GM19351 (cell line): ENCODE measurements around the gene IL20RB.
"Not testable (repeated sequence)": the region's sequence is repeated elsewhere in the genome, so short reads cannot be mapped to it uniquely, and the experiment has no call there.

Experiments
- ATAC-seq: cut with Tn5 transposase; IDR thresholded peaks from one replicate; pipeline ENCODE4 v1.9.1; 2021; ENCODE audit warnings: mild to moderate bottlenecking, moderate library complexity; ENCODE audit not compliant: unreplicated experiment

The IL20RB gene

DNA sequence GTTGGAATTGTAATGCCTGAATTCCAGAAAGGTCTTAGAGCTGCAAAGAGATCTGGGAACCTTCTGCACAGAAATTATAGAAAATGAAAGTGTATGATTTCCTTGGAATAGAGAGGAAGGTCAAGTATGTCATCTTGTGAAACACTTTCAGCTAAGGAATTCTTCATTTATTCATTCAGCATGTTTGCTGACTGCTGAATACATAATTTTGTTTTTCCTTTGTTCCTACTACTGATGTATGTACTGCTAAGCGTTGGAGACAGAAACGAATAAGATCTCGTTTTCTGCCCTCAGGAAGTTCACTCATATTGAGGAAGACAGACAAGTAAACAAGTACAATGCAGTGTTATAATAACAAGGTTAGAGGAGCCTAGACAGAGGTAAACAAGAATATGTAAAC lies 14.3 kb upstream of the IL20RB start:
- no peak for ATAC-seq

DNA sequence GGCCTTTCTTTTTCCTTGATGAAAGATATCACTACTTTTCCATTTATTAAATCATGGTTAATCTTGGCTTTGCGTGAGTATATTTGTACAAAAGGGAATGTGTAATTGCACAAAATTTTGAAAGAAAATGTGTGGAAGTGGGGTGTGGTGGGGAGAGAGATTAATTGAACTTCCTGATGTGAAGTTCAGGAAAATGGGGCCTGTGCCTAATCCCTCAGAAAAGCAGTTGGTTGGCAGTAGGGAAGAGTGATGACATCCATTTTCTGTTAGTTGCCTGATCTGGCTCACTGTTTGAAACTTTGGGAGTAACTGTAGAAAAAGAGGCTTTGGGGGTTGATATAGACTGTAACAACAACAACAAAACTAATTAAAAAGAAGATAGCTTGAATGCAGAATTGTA lies 10.8 kb upstream of the IL20RB start:
- no peak for ATAC-seq

DNA sequence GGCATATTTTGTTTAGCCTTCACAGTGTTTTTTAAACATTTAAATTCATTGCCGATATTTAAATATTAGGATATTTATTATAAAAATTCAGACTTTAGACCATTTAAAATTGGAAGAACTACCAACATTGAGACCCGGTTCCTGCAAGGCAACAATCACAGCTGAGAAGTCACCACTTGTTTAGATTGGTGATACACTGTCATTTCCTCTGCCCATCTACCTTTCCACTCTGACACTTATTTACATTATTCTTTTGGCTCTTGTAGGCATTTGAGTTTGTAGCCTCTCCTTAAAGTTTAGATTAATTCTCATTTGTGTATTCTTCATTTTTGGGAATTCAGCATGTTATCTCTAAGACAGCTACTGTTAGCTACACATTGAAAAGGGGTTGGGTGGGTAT lies 10.3 kb upstream of the IL20RB start:
- ATAC-seq, result no peak

DNA sequence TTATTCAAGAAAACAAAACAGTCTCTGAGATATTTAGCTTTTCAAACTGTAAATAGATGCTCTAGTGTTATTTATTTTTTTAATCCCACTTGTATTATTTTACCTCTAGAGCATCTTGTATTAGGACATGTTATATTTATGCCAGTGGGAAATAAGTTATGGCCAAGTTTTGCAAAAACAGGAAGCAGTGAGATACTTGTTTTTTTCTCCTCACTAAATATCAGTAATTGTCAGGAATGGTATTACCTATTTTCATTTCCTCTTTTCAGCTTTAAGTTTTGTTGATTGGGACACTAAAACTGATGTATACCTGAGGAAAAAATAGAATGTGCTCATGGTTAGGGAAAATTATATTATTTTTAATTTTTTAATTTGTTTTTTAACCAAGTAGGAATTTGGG lies 8.6 kb upstream of the IL20RB start:
- ATAC-seq, result no peak

DNA sequence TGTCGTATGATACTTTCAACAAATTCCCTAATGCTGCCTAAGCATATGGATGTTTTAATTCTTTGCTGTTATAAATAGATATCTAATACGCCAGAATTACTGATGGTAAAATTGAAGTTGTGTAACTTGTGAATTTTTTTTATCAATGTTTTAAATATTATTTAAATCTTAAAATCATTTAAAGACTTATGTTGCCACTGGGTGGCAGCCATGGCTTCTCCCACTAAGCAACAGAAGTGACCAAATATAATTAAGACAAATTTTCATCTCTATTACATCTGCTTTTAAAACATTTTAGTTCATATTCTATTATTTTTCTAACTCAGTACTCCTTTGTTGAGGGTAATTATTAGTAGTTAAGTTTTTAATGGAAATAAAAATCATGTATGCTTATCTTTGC lies 8.1 kb upstream of the IL20RB start:
- no peak for ATAC-seq

DNA sequence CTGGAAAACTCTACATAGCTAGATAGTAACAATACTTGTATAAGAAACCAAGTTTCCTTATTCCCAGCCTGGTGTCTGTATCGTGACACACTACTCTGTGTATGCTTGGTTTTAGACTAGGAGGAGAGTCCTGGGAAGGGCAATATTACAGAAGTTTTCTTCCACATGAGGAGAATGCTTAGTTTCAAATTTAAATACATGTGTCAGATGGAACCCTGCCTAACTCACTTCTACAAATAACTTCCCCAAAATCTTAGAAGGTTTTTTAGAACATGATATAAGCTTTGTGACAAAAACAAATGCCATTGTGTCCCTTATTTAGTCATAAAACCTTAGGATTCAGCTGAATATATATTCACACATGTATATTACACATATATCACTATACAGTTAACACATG lies 7.2 kb upstream of the IL20RB start:
- no peak for ATAC-seq

DNA sequence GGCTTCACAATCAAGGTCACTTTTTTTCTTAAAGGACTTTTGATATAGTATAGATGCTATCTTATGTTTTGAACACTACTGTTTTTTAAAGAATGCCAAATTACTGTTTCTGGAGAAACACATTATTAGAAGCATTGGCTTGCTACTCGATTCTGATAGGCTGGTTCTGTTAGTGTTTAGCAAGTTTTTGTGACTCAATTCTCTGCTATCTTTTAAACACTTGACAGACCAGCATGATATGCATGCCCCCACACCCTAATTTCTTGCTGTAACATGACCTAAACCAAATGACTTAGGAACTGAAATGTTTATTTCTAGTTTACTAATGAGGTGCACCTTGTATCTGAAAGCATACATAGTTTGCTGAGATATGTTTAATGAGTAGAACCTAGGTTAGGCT lies 5.5 kb upstream of the IL20RB start:
- ATAC-seq, result no peak

DNA sequence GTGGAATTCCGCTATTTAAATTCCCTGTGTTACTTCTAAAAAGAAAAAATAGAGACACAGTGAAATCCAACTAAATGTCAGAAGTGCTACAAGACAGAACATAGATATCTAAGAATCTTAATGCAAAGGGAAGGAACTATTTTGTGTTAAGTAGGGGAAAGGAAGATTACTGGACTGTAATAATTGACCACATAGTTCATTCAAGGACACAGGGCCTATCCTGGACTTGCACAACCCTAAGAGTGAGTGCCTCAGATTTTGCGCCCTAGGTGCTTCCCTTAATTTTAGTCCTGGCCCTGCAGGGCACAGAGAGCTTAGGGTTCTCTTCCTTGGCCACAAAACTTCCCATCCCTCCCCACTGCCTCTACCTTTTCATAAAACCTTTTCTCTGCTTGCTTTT lies 3.5 kb upstream of the IL20RB start:
- no peak for ATAC-seq

DNA sequence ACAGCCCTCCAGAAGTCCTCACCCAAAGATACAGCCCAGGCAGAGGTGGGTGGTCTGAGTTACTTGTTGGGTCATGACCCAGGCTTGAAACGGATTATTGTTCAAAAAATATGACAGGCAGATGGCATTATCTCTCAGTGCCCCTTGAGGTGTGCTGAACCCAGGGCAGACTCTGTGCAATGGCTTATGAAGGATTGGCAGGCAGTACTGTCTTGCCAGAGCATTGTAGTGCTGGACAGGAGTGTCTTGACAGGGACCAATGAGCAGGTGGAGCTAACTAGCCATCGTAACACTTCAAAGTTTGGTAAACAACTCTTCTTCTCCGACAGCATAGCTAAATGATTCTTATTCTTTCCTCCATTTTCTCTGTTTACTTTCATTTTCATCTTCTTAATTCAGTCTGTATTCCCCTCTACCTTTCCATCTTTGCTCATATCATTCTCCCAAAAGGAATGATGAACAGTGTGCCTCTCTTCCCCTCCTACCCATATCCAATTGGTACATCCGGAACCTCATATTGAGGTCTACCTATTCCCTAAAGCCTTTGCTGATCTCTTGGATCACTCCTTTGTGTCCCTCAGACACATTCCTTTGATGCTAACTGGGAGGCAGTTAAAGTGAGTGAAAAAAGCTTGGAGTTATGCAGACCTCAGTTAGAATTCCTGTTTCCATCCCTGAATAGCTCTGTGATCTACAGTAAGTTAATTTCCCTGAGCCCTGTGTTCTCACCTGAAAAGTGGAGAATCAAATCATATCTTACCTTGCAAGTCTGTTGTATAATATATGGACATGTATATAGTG lies 2.6 kb upstream of the IL20RB start:
- ATAC-seq, result no peak

DNA sequence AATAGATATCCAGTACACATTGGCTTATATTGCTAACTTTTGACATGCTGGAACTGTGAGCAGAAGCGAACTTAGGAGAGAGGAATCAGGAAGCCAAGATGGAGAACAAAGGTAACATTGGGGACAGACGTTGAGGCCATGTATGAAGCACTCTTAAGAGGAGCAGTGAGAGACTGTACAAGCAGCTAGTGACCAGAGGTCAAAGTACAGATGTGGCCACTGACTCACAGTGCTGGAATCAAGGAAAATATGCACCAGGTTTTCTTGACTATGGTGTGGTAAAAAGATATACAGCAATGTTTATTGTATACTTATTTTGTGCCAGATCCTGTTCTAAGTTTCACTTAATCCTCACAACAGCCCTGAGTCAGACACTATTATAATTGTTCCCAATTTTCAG lies 2.0 kb upstream of the IL20RB start:
- ATAC-seq, result no peak

DNA sequence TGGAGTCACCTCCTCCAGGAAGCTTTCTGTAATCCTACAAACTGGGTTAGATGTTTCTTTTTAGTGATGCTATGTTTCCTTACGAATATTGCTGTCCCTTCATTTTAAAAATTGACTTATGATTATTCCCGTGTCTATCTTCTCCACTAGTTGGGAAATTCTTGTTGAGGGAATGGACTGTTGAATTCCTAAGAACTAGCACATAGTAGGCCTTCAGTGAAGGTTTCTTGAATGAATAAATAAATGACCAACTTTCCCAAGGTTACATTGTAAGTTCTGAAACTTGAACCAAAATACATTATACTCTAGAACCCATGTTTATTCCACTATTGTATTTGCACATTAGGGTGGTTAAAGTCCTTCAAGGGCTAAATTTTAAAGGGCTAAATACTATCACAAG lies 812 bp upstream of the IL20RB start:
- no peak for ATAC-seq

DNA sequence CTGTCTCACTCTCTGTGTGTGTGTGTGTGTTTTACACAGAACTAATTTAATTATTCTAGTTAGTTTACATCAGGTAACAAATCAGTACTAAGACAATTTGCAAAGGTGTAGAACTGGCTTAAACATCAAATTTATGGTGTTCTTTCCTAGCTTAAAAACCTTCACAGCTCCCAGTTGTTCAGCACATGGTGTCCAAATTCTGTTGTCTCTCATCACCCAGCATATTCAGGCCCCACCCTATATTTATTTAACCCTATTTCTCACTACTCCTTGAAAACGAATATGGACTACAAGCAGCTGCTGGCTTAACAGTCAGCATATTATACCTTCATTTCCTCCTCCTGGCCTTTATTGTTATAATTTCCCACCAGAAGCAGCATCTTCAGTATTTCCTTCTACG lies 1.2 kb downstream of the IL20RB start:
- no peak for ATAC-seq

DNA sequence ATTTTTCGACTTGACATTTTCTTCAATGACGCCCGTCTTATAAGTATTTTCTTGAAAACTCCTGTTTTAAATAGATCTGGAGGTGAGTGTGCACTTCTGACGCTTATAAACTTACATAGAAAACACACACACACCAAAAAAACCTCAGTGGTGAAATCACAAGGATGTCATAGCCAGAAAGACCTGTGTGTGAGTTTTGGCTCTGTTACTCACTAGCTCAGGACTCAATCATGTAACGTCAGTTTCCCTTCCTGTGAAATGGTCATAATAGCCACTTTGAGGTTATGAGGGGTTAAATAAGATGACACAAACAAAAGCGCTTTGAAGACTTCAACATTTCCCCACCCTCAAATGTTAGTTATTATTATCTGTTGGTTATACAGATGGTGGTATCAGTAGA lies 1.8 kb downstream of the IL20RB start:
- ATAC-seq, result no peak

DNA sequence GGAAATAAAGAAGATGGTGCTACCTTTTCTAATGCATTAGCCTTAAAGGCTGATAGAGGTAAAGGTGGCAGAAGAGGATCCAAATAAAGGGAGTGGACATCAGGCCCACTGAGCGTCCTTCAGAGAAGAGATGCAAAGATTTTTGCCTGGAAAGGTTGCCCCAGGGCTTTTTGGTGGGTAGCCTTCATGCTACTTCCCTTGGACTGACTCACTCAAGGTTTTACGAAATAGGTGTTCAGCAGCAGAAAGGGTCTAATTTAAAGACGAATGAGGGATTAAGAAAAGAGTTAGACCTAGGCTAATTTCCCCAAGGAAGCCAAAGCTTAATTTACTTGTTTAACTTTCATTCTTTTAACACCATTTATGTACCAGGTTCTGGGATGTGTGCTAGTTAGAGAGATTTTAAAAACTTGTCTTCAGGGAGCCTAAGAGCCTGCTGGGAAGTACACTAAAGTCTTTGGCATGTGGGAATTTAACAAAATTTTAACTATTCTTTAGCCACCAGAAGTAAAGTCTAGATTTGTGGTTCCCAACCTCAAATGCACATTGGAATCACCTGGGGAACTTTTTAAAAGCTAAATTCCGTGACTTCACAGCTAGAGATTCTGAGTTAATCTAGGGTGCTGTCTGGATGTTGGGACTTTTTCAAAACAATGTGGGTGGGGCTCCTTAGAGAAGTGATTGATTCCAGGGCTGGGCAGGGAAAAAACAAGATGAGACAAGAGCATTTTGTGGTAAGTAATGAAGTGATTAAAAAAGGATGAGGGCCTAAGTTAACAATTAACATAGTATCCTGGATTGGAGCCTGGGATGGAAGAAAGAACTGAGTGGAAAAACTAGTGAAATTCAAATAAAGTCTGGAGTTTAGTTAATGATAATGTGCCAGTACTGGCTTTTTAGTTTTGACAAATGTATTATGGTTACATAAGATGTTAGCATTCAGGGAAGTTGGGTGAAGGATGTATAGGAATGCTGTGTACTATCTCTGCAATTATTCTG lies 3.4 kb downstream of the IL20RB start:
- ATAC-seq, result no peak

DNA sequence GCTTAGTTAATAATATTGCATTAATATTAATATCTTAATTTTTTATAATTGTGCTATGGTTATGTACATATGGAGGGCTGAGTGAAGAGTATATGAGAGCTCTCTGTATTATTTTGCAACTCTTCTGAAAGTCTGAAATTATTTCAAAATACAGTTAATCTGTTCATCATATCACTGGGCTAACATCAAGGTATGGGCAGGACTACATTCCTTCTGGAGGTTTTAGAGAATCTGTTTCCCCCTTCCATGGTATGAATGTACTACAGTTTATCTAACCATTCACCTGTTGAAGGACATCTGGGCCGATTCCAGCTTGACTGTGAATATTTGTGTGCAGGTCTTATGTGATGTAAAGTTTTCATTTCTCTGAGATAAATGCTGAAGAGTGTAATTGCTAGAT lies 5.1 kb downstream of the IL20RB start:
- no peak for ATAC-seq

DNA sequence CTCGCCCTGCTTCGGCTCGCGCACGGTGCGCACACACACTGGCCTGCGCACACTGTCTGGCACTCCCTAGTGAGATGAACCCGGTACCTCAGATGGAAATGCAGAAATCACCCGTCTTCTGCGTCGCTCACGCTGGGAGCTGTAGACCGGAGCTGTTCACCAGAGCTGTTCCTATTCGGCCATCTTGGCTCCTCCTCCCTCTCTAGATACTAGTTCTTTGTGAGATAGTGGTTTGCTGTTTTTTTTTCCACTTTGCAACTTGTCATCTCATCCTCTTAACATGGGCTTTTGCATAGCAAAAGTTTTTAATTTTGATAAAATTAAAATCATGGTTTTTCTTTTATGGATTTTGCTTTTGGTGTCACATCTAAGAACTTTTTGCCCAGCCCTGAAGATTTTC lies 11.8 kb downstream of the IL20RB start:
- not testable (repeated sequence) for ATAC-seq

DNA sequence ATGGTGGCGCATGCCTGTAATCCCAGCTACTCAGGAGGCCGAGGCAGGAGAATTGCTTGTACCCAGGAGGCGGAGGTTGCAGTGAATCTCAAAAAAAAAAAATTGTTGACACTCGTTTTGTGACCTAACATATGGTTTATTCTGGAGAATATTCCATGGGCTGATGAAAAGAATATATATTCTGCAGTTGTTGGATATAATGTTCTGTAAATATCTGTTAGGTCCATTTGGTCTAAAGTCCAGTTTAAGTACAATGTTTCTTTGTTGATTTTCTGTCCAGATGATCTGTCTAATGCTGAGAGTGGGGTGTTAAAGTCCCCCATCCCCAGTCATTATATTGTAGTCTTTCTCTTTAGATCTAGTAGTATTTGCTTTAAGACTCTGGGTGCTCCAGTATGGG lies 15.6 kb downstream of the IL20RB start:
- ATAC-seq, result no peak

DNA sequence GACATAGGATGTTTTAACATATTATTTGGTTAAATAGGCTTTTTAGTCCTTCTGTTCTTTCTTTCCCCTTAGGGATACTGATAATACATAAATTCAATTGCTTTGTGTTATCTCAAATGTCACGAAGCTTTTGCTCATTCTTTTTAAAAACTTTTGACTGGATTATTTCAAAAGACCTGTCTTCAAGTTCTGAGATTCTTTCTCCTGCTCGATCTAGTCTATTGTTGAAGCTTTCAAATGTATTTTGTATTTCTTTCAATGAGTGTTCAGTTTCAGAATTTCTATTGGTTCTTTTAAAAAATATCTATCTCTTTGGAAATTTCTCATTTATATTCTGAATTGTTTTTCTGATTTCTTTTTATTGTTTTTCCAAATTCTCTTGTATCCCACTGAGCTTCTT lies 16.9 kb downstream of the IL20RB start:
- no peak for ATAC-seq

DNA sequence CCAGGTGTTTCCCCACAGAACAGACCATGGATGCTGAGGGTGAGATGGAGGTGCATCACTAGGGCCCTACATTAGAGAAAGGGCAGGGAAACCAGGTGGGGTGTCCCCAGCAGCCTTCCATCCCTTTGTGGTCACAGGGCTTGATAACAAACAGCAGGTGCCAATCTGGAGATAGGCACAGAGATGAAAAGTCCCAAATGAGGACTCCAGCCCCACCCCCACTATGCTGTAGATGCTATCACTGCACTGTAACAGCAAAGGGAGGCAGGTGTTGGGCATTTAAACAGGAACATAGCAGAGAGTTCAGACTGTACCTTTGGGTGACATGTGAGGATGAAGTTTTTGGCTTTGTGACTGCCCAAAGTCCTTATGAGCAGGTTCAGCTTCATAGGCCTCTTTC lies 21.4 kb downstream of the IL20RB start:
- ATAC-seq, result no peak

DNA sequence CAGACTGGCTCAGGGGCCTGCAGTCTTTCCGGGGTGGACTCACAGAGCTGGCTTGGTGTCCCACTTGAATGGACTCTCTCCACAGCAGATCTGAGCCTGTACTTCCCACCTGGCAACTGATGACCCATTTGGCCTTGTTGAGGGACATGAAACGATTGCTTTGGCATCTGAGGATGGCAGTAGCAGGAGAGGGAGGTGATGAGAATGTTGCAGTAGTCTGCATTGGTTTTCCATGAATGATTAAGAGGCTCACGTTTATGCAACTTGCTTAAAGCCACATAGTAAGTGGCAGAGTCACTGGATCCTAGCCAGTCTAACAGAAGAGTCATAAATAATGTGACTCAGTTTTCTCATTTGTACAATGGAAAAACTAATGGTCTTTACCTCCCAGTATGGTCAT lies 21.9 kb downstream of the IL20RB start:
- ATAC-seq, result no peak

DNA sequence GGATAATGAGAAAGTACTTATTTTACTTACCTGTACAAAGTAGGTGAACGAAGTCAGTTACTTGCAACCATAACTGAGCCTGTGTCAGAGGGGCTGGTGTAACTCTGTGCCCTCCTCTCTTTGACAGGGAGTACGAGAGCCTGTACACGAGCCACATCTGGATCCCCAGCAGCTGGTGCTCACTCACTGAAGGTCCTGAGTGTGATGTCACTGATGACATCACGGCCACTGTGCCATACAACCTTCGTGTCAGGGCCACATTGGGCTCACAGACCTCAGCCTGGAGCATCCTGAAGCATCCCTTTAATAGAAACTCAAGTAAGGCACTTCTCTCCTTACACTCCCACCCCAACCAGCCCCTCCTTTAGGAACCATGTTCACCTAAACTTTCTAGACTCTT lies 24.2 kb downstream of the IL20RB start:
- ATAC-seq, result no peak

DNA sequence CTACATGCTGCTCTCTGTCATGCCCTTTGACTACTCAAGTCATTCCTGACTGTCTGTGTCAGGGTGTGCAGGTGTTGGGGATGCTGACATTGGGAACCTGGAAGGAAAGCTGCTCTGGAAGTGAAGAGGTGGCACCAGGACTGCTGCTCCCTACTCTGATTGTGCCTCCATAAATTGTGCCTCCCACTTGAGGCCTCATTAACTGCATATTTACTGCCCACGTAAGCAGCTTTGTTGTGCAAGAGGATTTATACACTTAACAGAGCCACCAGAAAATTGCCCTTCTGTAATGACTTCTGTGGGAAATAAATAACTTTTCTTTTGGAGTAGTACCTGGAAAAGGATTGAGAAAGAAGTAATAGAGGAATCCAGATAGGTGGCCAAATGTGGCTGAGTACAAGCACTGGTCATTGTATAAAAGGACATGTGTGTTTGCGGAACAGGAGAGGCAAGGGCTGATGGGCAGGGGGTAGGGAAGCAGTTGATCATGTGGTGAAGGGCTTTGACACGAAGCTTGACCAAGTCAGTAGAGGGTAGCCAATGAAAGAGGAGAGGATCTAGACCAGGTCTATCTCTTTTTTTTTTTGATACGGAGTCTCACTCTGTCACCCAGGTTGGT lies 24.8 kb downstream of the IL20RB start:
- ATAC-seq, result no peak
